ENCODE results near the gene INTS13.
A peak's percentile ranks its signal among the peaks of the same experiment; 100 is the strongest.
"Not testable (repeated sequence)": the region's sequence is repeated elsewhere in the genome, so short reads cannot be mapped to it uniquely, and the experiment has no call there.

INTS13 gene

GRCh38 chr12:26936559-26937442 is 980 bp downstream of the INTS13 start:
- DNase-seq (ENCODE audit: low read depth in 1 of 2, low spot score in 1 of 2), result no peak

DNA sequence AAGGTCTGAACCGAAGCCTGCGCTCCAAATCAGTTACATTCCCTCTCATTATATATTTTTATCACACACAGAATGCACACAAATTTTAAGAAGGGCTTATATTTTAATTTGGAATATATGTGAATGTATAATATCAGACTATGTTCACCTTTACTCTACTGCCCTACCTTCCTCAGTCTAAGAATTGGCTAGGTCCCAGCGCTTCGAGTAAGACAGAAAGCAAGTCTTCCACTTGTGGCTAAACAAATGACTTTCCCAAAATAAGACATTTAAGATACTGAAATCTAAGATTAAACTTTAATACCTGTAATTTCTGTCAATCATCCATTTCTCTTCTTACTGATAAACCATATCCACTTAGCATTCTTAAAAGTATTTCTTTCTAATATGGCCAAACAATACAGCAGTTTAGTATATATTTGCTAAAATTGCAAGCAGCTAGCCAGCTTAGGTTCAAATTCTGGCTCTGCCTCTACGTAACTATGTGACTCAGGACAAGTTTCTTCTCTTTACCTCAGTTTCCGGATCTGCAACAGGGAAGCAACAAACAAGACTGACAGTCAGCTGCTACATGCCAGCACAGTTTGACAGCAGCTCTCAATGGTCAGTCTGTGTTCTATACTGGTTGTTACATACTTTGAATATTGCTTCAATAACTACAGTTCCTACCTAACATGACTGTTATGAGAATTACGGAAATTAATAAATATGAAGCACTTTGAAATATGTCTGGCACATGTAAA is 2.0 kb downstream of the INTS13 start:
- DNase-seq (ENCODE audit: low read depth in 1 of 2, low spot score in 1 of 2), result no peak

DNA sequence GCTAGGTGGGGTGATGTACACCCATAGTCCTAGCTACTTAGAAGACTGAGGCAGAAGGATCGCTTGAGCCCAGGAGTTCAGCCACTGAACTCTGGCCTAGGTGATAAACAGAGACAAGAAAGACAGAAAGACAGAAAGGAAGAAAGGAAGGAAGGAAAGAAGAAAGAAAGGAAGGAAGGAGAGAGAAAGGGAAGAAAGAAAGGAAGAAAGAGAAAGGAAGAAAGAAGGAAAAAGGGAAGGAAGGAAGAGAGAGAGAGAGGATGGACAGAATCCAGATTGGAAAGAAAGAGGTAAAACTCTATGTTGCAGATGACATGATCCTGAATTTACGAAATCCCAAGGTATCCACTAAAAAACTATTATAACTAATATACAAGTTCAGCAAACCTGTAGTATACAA is 8.2 kb downstream of the INTS13 start:
- DNase-seq (ENCODE audit: low read depth in 1 of 2, low spot score in 1 of 2), result no peak

DNA sequence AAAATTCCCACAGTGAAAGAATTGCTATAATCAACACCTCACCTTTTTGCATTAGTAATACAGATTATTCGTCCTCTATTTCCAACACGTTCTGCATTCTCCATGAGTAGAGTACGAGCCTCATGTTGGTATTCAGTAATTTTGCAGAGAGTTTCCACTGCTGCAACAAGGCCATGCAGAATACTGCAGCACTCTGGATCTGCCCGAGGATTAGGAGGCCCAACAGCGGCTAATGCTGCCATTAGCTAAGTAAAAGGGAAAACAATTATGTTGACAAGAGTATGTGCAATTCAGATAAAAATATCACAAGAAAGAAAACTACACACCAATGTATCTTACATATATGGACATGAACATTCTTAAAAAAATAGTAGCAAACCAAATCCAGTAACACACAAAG is 9.1 kb downstream of the INTS13 start:
- no peak for DNase-seq (ENCODE audit: low read depth in 1 of 2, low spot score in 1 of 2)

GRCh38 chr12:26921886-26922285 is 15.9 kb downstream of the INTS13 start:
- no peak for DNase-seq (ENCODE audit: low read depth in 1 of 2, low spot score in 1 of 2)

DNA sequence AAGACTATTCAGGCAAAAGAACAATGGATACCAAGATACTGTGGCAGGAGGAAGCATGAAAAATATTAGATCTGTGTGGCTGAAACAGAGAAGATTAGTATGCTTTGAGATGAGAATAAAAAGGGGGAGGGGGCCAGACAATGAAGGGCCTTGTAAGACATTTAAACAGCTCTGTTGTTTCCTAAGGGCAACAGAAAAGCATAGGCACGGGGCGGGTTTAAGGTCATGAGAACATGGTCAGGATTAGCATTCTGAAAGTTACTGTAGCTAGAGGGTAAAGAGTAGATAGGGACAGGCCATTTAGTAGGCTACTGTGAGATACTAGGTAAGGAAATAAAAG is 18.6 kb downstream of the INTS13 start:
- no peak for DNase-seq (ENCODE audit: low read depth in 1 of 2, low spot score in 1 of 2)

- no peak for DNase-seq (ENCODE audit: low read depth in 1 of 2, low spot score in 1 of 2)
Measured at GRCh38 chr12:26918321-26919215, 19.2 kb downstream of the INTS13 start.

DNA sequence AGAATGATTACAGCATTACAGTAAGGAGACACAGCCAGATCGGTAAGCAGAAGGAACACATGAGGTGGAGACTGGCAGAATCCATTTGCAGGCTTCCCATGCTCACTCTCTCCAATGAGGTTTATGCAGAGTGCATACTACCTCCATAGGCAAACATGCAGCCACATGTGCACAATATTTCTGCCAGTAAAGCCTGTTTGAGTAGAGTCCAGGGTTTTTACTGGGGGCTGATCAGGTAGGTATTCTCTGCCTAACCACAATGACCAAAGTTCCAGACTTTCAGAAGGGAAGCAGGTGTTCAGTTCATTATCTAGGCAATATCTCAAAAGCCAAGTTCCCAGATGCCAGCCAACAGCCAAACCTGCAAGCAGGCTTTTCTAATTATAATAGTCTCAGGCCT is 31.1 kb downstream of the INTS13 start:
- DNase-seq (ENCODE audit: low read depth in 1 of 2, low spot score in 1 of 2), result no peak

DNA sequence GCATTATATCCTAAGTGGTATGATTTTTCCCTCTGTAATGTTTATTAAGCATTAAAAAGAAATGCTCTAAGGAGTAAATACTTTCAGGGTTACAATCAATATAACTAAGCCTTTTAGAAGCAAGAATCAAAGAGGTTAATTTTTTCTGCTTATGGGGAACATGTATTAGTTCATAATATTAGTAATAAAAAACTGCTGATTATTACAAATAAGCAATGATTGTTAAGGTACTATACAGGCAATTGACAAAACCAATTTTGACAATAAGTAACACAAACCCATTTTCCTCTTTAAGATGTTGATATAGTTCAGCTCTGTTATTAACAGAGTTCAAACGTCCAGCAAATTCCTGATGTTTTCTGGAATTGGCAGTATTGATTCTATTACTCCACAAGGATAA is 31.8 kb downstream of the INTS13 start:
- no peak for DNase-seq (ENCODE audit: low read depth in 1 of 2, low spot score in 1 of 2)

DNA sequence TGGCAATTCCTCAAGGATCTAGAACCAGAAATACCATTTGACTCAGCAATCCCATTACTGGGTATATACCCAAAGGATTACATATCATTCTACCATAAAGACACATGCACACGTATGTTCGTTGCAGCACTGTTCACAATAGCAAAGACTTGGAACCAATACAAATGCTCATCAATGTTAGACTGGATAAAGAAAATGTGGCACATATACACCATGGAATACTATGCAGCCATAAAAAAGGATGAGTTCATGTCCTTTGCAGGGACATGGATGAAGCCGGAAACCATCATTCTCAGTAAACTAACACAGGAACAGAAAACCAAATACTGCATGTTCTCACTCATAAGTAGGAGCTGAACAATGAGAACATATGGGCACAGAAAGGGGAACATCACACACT is 34.4 kb downstream of the INTS13 start:
- DNase-seq (ENCODE audit: low read depth in 1 of 2, low spot score in 1 of 2), result not testable (repeated sequence)

GRCh38 chr12:26896913-26897312 is 40.9 kb downstream of the INTS13 start:
- no peak for DNase-seq (ENCODE audit: low read depth in 1 of 2, low spot score in 1 of 2)

- DNase-seq (ENCODE audit: low read depth in 1 of 2, low spot score in 1 of 2), result no peak
Measured at GRCh38 chr12:26895672-26896071, 42.1 kb downstream of the INTS13 start.

DNA sequence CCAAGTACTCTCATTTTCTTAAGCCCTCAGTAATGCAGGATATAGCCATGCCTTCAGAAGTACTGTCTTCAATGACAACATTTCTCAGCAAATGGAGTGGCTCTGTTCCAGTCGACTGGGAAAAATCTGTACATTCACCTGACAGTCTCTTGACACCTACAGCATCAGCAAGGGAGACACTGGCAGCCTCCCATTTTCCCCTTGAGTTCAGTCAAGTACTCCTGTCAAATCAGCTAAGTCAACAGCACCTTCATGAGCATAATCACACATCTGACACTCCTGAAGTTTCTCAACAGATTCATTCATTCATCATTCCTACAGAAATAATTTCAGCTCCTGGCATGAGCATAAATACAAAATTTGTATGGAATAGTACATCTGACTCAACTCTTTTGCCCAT is 46.1 kb downstream of the INTS13 start:
- no peak for DNase-seq (ENCODE audit: low read depth in 1 of 2, low spot score in 1 of 2)

GRCh38 chr12:26890784-26891183 is 47.0 kb downstream of the INTS13 start:
- no peak for DNase-seq (ENCODE audit: low read depth in 1 of 2, low spot score in 1 of 2)

- DNase-seq (ENCODE audit: low read depth in 1 of 2, low spot score in 1 of 2), result peak; percentile 65 to 87
Measured at GRCh38 chr12:26884765-26885576, 52.8 kb downstream of the INTS13 start.

DNA sequence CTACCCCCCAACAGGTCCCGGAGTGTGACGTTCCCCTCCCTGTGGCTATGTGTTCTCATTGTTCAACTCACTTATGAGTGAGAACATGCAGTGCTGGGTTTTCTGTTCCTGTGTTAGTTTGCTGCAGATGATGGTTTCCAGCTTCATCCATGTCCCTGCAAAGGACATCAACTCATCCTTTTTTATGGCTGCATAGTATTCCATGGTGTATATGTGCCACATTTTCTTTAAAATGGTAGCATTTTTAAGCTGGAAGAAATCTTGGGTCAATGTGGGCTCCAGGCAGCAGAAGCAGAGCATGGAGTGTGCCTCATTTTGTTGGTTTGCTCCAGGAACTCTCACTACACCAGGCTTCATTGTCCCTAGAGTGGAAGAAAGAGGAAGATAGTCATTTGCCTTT is 57.2 kb downstream of the INTS13 start:
- no peak for DNase-seq (ENCODE audit: low read depth in 1 of 2, low spot score in 1 of 2)

GRCh38 chr12:26878661-26879119 is 59.1 kb downstream of the INTS13 start:
- DNase-seq (ENCODE audit: low read depth in 1 of 2, low spot score in 1 of 2), result no peak

DNA sequence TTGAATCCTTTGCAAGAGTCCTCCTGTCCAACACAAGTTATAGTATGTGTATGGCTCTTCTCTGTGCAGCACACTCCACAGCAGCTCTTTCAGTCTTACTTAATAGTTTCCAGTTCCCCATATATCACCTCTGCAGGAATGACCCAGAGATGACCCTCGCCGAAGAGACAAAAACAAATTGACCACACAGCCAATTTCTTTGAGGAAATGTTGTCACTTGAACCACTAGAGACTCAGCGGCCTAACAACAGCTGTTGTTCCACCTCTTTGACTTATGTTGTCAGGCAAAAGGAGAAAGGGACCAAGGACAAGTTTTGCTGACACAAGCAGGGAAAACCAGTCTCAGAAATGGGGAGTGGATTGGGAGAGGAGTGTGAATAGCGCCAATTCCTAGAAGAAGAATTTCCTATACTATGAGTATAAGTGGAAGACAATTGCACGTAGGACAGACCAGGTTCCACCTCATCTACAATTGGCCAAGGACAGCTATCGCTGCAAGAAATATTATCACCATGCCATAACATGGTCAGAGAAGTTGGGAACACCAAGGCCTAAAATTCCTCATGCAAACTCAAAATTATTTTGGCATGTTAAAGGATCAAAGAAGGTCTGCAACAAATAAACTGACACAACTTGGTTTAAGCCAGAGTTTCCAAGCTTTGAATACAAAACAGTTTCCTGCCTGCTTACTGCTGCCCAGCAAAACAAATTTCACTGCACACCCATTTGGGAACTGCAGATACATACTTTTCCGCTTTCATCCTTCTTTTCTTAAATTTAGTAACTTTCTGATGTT is 63.1 kb downstream of the INTS13 start:
- DNase-seq (ENCODE audit: low read depth in 1 of 2, low spot score in 1 of 2), result no peak

GRCh38 chr12:26872625-26873024 is 65.2 kb downstream of the INTS13 start:
- no peak for DNase-seq (ENCODE audit: low read depth in 1 of 2, low spot score in 1 of 2)

DNA sequence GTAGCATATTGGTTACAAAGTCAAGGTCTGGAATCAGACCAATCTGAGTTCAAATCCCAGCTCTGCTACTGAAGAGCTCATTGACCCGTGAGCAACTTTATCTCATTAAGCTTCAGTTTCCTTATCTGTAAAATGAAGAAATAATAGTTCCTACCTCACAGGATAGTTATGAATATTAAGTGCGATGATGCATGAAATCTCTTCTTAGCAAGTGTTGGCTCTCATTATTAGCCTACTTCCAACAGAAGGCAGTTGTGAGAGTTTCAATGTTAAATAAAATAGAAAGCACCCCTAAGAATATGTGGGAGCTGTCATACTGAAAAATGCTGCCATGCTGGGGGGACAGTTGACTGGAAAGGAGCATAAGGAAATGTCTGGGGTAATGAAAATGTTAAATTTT is 65.8 kb downstream of the INTS13 start:
- DNase-seq (ENCODE audit: low read depth in 1 of 2, low spot score in 1 of 2), result no peak

All from activated CD4-positive, alpha-beta T cell treated with anti-CD3 and anti-CD28 coated beads, Interleukin-2, amount 50 U/mL, for 24 hours (primary cell).